Measurements from ENCODE around the gene TMEM63B.

The TMEM63B gene

GRCh38 chr6:44171899-44172546 lies 44.7 kb downstream of the TMEM63B start:
- no peak overlapping the region for H3K4me3 ChIP-seq (ENCODE audit: low read depth, low read length)
- DNase-seq (ENCODE audit: low read depth) = no peak
- TF ChIP-seq, protein P1, sequence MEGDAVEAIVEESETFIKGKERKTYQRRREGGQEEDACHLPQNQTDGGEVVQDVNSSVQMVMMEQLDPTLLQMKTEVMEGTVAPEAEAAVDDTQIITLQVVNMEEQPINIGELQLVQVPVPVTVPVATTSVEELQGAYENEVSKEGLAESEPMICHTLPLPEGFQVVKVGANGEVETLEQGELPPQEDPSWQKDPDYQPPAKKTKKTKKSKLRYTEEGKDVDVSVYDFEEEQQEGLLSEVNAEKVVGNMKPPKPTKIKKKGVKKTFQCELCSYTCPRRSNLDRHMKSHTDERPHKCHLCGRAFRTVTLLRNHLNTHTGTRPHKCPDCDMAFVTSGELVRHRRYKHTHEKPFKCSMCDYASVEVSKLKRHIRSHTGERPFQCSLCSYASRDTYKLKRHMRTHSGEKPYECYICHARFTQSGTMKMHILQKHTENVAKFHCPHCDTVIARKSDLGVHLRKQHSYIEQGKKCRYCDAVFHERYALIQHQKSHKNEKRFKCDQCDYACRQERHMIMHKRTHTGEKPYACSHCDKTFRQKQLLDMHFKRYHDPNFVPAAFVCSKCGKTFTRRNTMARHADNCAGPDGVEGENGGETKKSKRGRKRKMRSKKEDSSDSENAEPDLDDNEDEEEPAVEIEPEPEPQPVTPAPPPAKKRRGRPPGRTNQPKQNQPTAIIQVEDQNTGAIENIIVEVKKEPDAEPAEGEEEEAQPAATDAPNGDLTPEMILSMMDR (conservative IDR thresholded peaks at IDR 0.05; ENCODE audit: low read depth, low read length) = no peak

DNA sequence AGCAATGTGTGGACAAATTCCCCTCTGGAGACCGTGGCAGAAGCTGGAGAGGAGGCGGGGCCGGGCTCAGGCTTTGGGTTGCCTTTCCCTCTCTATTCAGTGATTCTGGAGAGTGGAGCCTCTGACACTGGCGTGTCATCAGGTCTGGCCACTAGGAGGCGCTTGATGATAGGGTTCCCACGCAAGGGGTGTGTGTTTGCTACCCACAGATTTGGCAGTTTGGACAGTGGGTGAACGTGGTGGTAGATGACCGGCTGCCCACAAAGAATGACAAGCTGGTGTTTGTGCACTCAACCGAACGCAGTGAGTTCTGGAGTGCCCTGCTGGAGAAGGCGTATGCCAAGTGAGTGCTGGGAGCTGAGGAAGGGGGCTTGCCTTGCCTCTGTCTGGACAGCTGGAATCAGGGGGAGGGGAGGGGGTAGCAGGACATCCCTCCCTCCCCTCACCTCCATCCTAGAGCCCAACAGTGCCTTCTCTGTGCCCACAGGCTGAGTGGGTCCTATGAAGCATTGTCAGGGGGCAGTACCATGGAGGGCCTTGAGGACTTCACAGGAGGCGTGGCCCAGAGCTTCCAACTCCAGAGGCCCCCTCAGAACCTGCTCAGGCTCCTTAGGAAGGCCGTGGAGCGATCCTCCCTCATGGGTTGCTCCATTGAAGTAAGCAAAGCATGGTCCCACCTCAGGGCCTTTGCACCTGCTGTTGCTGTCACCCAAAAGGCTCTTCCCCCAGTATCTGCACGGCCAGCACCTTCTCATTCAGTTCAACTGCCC lies 45.6 kb downstream of the TMEM63B start:
- peak; percentile 78 for DNase-seq (ENCODE audit: low read depth)
- TF ChIP-seq, protein P1 (conservative IDR thresholded peaks at IDR 0.05; ENCODE audit: low read depth, low read length) = peak; percentile 97
- no peak overlapping the region for H3K4me3 ChIP-seq (ENCODE audit: low read depth, low read length)

DNA sequence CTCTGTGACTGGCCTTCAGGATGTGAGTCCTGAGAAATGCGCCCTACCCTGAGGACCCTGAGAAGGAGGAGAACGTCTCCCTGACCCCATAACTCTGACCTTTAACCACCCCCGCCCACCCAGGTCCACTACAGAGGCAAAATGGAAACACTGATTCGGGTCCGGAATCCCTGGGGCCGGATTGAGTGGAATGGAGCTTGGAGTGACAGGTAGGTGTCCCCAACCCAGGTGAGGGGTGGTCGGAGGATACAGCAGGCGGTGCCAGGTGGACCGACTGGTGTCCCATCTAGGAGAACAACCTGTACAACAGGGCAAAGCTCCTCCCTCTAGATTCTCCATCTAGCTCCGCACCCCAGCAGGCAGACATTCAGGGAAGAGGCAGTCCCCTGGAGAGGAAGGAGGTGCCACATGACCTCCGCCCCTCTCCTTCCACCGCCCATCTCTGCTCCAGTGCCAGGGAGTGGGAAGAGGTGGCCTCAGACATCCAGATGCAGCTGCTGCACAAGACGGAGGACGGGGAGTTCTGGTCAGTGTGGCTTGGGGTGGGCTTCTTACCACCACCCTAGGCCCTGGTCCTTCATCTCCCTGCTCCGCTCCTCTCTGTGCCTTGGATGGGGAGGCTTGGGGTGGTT lies 48.9 kb downstream of the TMEM63B start:
- TF ChIP-seq, protein P1 (conservative IDR thresholded peaks at IDR 0.05; ENCODE audit: low read depth, low read length) = no peak
- no peak for DNase-seq (ENCODE audit: low read depth)
- H3K4me3 ChIP-seq (ENCODE audit: low read depth, low read length) = no peak overlapping the region

GRCh38 chr6:44176762-44177509 lies 49.6 kb downstream of the TMEM63B start:
- H3K4me3 ChIP-seq (ENCODE audit: low read depth, low read length) = no peak overlapping the region
- DNase-seq (ENCODE audit: low read depth) = no peak
- TF ChIP-seq, protein P1 (conservative IDR thresholded peaks at IDR 0.05; ENCODE audit: low read depth, low read length) = no peak

GRCh38 chr6:44177691-44178423 lies 50.5 kb downstream of the TMEM63B start:
- TF ChIP-seq, protein P1 (conservative IDR thresholded peaks at IDR 0.05; ENCODE audit: low read depth, low read length) = no peak
- DNase-seq (ENCODE audit: low read depth) = peak; percentile 71
- H3K4me3 ChIP-seq (ENCODE audit: low read depth, low read length) = no peak overlapping the region

GRCh38 chr6:44178424-44179071 lies 51.2 kb downstream of the TMEM63B start:
- no peak for DNase-seq (ENCODE audit: low read depth)
- no peak overlapping the region for H3K4me3 ChIP-seq (ENCODE audit: low read depth, low read length)
- TF ChIP-seq, protein P1 (conservative IDR thresholded peaks at IDR 0.05; ENCODE audit: low read depth, low read length) = no peak

Data from choroid plexus epithelial cell (primary cell).